OCI-LY1 (cell line): ENCODE measurements around the gene CFAP157.
"Not testable (repeated sequence)": the region's sequence is repeated elsewhere in the genome, so short reads cannot be mapped to it uniquely, and the experiment has no call there.

Experiments
- CTCF ChIP-seq: fragments of 200-600 bp; sonication (generic), shearing (Covaris generic); IDR thresholded peaks from 2 replicates; pipeline ENCODE4 v1.5.1; 2017; ENCODE audit warnings: mild to moderate bottlenecking, antibody characterized with exemption, low read length, moderate library complexity, mixed read lengths
- EZH2 ChIP-seq: fragments of 200-600 bp; sonication (generic), shearing (Covaris generic); IDR thresholded peaks from 2 replicates; pipeline ENCODE4 v1.8.0; 2017; ENCODE audit warnings: borderline replicate concordance, mixed run types, mild to moderate bottlenecking, antibody characterized with exemption, low read length, moderate library complexity, mixed read lengths

DNA sequence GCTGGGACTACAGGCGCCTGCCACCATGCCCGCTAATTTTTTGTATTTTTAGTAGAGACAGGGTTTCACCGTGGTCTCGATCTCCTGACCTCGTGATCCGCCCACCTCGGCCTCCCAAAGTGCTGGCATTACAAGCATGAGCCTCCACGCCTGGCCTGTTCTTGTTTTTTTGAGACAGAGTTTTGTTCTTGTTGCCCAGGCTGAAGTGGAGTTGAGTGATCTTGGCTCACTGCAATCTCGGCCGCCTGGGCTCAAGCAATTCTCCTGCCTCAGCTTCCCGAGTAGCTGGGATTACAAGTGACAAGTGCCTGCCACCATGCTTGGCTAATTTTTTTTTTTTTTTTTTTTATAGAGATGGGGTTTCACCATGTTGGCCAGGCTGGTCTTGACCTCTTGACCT lies 50.0 kb downstream of the CFAP157 start:
- not testable (repeated sequence) for TF ChIP-seq CTCF, EZH2
